ENCODE measurements around the gene PAIP1. TPM values are rescaled to one million over a fixed set of nuclear protein-coding genes. Genes with fewer than 3 reads are reported as not detected.
"Not testable (repeated sequence)": the region's sequence is repeated elsewhere in the genome, so short reads cannot be mapped to it uniquely, and the experiment has no call there.

Gene PAIP1
- total RNA-seq, 2 donors from 2014 or later = 19.1 to 44.6 TPM

DNA sequence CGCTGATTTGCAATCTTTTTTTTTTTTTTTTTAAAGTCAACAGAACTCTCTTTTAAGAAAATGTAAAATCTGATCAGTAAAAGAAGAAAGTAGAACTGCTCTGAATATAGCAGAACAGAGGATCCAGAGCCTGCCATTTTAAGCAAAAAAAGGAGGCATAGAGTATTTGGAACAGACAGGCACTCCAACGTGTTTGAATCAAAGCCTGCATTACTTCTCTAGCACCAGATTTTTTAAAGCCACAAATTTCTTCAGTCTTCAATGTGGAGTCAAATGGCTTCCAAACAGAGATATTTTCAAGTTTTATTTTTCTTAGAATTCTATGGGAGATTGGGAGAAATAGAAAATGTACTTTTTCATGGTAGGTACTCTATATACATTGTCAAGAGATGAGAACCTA, 5.1 kb downstream of the PAIP1 start:
- ATAC-seq (no peak), DNase-seq (ENCODE audit: low spot score in 2 of 2) (no peak)
- H3K9me3 Mint-ChIP-seq = no peaks in the 10 kb centered on the region
- peaks cover 0 to 11% of the 10 kb centered on the region in 2 donors for H3K36me3 Mint-ChIP-seq
- H3K27ac Mint-ChIP-seq = no peak overlapping the region

DNA sequence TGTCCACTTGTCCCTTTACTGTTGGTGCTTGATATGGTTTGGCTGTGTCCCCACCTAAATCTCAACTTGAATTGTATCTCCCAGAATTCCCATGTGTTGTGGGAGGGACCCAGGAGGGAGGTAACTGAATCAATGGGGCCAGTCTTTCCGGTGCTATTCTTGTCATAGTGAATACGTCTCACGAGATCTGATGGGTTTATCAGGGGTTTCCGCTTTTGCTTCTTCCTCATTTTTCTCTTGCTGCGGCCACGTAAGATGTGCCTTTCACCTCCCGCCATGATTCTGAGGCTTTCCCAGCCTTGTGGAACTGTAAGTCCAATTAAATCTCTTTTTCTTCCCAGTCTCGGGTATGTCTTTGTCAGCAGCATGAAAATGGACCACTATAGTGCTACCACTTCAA, 7.6 kb downstream of the PAIP1 start:
- not testable (repeated sequence) for DNase-seq (ENCODE audit: low spot score in 2 of 2); H3K27ac Mint-ChIP-seq; H3K9me3 Mint-ChIP-seq; ATAC-seq
- peaks cover 0 to 16% of the 10 kb centered on the region in 2 donors for H3K36me3 Mint-ChIP-seq

GRCh38 chr5:43548358-43548757, 8.5 kb downstream of the PAIP1 start:
- Mint-ChIP-seq H3K27ac (no peak overlapping the region), H3K36me3 (peaks cover 0 to 18% of the 10 kb centered on the region in 2 donors), H3K9me3 (no peaks in the 10 kb centered on the region)
- DNase-seq (ENCODE audit: low spot score in 2 of 2) = no peak
- ATAC-seq = no peak

- H3K27ac Mint-ChIP-seq = no peak overlapping the region
- no peaks in the 10 kb centered on the region for H3K9me3 Mint-ChIP-seq
- DNase-seq (ENCODE audit: low spot score in 2 of 2) = no peak
- ATAC-seq = no peak
- peaks cover 0 to 18% of the 10 kb centered on the region in 2 donors for H3K36me3 Mint-ChIP-seq
Measured at GRCh38 chr5:43547532-43547931, 9.3 kb downstream of the PAIP1 start.

DNA sequence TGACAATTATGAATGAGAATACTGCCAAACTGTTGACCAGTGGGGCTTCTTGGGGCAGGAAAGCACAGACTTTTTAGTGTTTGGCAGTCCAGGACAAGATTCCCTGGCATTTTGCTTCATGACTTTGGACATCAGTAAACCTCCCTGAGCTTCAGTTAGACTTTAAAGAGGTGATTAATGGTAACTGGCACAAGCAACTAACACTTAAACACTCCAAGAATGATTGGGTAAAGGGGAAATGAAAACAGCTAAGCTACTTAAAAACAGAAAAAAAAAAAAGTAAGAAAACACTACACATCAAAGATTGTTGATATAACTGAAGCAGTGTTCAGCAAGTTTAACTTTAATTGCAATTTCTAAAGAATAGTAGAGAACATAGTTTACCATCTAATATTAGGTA, 13.4 kb downstream of the PAIP1 start:
- H3K36me3 Mint-ChIP-seq = peaks cover 0 to 7% of the 10 kb centered on the region in 2 donors
- H3K9me3 Mint-ChIP-seq = no peaks in the 10 kb centered on the region
- peak overlapping the region in 1 of 2 donors; percentile 29 for H3K27ac Mint-ChIP-seq
- DNase-seq (ENCODE audit: low spot score in 2 of 2) (no peak), ATAC-seq (no peak)

- no peak for ATAC-seq
- H3K36me3 Mint-ChIP-seq = peaks cover 0 to 7% of the 10 kb centered on the region in 2 donors
Measured at GRCh38 chr5:43540746-43541145, 16.1 kb downstream of the PAIP1 start.

GRCh38 chr5:43536972-43537371, 19.9 kb downstream of the PAIP1 start:
- H3K27ac Mint-ChIP-seq = no peak overlapping the region
- H3K9me3 Mint-ChIP-seq = no peaks in the 10 kb centered on the region
- peaks cover 0 to 23% of the 10 kb centered on the region in 2 donors for H3K36me3 Mint-ChIP-seq
- DNase-seq (ENCODE audit: low spot score in 2 of 2) = no peak
- no peak for ATAC-seq

More at GRCh38 chr5:43540746-43541145, 16.1 kb downstream of the PAIP1 start:
- H3K27ac Mint-ChIP-seq = no peak overlapping the region
- no peak for DNase-seq (ENCODE audit: low spot score in 2 of 2)
- no peaks in the 10 kb centered on the region for H3K9me3 Mint-ChIP-seq

GRCh38 chr5:43533646-43534045, 23.2 kb downstream of the PAIP1 start:
- DNase-seq (ENCODE audit: low spot score in 2 of 2) = no peak
- H3K36me3 Mint-ChIP-seq = peaks cover 0 to 26% of the 10 kb centered on the region in 2 donors
- peak overlapping the region; percentile 16 to 59 for H3K27ac Mint-ChIP-seq
- H3K9me3 Mint-ChIP-seq = no peaks in the 10 kb centered on the region
- ATAC-seq = peak; percentile 24 to 86

GRCh38 chr5:43530648-43531047, 26.2 kb downstream of the PAIP1 start:
- ATAC-seq = no peak
- no peaks in the 10 kb centered on the region for H3K9me3 Mint-ChIP-seq
- H3K36me3 Mint-ChIP-seq = peaks cover 0 to 38% of the 10 kb centered on the region in 2 donors
- no peak overlapping the region for H3K27ac Mint-ChIP-seq
- DNase-seq (ENCODE audit: low spot score in 2 of 2) = no peak

GRCh38 chr5:43523662-43524072, 33.2 kb downstream of the PAIP1 start:
- DNase-seq (ENCODE audit: low spot score in 2 of 2) (no peak), ATAC-seq (no peak)
- peaks cover 0 to 4% of the 10 kb centered on the region in 2 donors for H3K9me3 Mint-ChIP-seq
- H3K36me3 Mint-ChIP-seq = peaks cover 0 to 26% of the 10 kb centered on the region in 2 donors
- no peak overlapping the region for H3K27ac Mint-ChIP-seq

GRCh38 chr5:43520615-43521014, 36.3 kb downstream of the PAIP1 start:
- no peak for ATAC-seq
- Mint-ChIP-seq H3K36me3 (peaks cover 0 to 25% of the 10 kb centered on the region in 2 donors), H3K27ac (peak overlapping the region in 1 of 2 donors; percentile 0), H3K9me3 (peaks cover 4 to 10% of the 10 kb centered on the region in 2 donors)
- DNase-seq (ENCODE audit: low spot score in 2 of 2) = no peak

- DNase-seq (ENCODE audit: low spot score in 2 of 2) (no peak), ATAC-seq (no peak)
- Mint-ChIP-seq H3K9me3 (peaks cover 0 to 10% of the 10 kb centered on the region in 2 donors), H3K36me3 (peaks cover 24 to 45% of the 10 kb centered on the region in 2 donors), H3K27ac (peak overlapping the region; percentile 97 to 98)
Measured at GRCh38 chr5:43515678-43516048, 41.2 kb downstream of the PAIP1 start.

DNA sequence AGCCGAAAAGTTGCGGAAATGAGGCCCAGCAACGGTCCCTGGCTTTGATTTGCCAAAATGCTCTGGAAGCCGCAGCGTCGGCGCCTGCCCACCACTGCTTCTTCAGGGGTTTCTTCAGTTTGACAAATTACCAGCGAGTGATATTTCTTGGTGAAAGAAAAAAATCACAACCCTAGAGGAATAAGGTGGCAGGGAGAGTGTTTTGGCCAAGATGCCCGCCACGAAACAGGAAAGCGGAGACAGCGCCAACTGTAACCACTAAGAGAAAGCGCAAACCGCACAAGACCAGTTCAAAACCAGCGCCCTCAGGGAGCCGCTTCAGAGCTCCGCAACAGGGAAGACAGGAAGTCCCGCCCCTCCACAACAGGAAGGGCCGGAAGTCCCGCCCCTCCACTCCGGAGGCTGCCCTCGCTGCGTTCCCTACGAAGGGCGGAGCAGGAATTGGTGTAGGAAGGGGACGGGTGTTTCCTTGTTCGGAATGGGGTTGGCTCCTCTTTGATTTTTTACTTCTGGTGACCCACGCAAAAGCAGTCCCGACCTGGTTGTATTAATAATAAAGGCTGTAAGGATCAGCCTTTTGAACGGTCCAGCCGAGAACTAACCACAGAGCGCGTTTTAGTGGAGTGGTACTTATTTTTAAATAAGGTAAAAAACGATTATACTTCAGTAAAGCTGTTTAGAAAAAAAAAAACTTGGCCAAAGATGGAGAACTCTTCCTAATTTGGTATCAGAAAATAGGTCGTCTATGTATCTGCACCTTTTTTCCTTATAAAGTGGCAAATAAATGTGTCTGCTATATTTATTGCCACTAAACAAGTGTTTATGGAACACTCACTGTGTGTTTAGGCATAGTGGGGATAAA, 41.8 kb downstream of the PAIP1 start, which contains the start of gene C5orf34:
Gene C5orf34, minus strand, starts transcription at position 333 of the 862 bp plus-strand sequence. CDS start 5,809 bp downstream, outside the sequence.
- H3K36me3 Mint-ChIP-seq = peaks cover 24 to 45% of the 10 kb centered on the region in 2 donors
- peaks cover 0 to 10% of the 10 kb centered on the region in 2 donors for H3K9me3 Mint-ChIP-seq
- ATAC-seq = peak; percentile 98
- peak within 1 kb of the TSS; percentile 97 to 98 for H3K27ac Mint-ChIP-seq
- peak; percentile 94 to 95 for DNase-seq (ENCODE audit: low spot score in 2 of 2)

GRCh38 chr5:43514471-43514815, 42.4 kb downstream of the PAIP1 start:
- Mint-ChIP-seq H3K9me3 (peaks cover 0 to 10% of the 10 kb centered on the region in 2 donors), H3K27ac (peak overlapping the region; percentile 97 to 98), H3K36me3 (peaks cover 24 to 45% of the 10 kb centered on the region in 2 donors)
- ATAC-seq (peak; percentile 72 to 78), DNase-seq (ENCODE audit: low spot score in 2 of 2) (no peak)

DNA sequence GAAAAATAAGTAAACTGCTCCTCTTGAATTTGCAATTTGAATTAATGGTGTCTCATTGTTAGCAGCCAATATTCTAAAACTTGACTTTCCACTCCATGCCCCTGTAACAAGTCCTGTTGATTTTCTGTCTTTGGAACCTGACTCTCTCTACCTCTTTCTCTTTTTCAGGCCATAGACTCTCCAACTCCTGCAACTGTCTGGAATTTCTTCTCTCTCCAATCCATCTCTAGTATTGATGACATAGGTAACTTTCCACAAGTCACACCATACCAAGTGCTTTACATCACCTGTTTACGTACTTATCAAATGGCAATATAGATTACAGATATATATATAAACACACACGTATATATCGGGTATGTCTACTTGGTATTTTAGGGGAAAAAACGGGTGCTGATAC, 42.9 kb downstream of the PAIP1 start:
- ATAC-seq (no peak), DNase-seq (ENCODE audit: low spot score in 2 of 2) (no peak)
- H3K27ac Mint-ChIP-seq = peak overlapping the region; percentile 97 to 98
- H3K36me3 Mint-ChIP-seq = peaks cover 24 to 45% of the 10 kb centered on the region in 2 donors
- H3K9me3 Mint-ChIP-seq = peaks cover 0 to 10% of the 10 kb centered on the region in 2 donors

GRCh38 chr5:43511062-43511461, 45.8 kb downstream of the PAIP1 start:
- H3K9me3 Mint-ChIP-seq; ATAC-seq; H3K27ac Mint-ChIP-seq; DNase-seq (ENCODE audit: low spot score in 2 of 2): not testable (repeated sequence)
- H3K36me3 Mint-ChIP-seq = peaks cover 26 to 42% of the 10 kb centered on the region in 2 donors

DNA sequence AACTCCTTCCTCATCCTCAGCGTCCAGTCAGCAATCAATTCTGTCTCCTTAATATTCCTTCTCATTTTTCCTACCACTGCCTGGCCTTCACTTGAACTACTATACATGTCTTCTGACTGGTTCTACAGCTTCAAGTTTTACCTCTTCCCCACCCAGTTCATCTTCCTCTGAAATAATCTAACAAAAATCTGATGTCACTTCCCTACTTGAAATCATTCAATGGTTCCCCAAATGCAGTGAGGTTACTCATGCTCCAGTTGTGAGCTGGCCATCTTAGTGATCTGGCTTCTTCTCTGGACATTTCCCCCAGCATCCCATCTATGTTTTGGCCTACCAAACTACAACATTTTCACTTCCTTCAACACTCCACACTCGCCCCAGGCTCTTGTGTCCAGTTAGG, 58.3 kb downstream of the PAIP1 start:
- ATAC-seq = no peak
- no peaks in the 10 kb centered on the region for H3K9me3 Mint-ChIP-seq
- DNase-seq (ENCODE audit: low spot score in 2 of 2) = no peak
- peaks cover 11 to 23% of the 10 kb centered on the region in 2 donors for H3K36me3 Mint-ChIP-seq
- H3K27ac Mint-ChIP-seq = no peak overlapping the region
